ENCODE results near the gene DRD3.
A peak's percentile ranks its signal among the peaks of the same experiment; 100 is the strongest.

DNA sequence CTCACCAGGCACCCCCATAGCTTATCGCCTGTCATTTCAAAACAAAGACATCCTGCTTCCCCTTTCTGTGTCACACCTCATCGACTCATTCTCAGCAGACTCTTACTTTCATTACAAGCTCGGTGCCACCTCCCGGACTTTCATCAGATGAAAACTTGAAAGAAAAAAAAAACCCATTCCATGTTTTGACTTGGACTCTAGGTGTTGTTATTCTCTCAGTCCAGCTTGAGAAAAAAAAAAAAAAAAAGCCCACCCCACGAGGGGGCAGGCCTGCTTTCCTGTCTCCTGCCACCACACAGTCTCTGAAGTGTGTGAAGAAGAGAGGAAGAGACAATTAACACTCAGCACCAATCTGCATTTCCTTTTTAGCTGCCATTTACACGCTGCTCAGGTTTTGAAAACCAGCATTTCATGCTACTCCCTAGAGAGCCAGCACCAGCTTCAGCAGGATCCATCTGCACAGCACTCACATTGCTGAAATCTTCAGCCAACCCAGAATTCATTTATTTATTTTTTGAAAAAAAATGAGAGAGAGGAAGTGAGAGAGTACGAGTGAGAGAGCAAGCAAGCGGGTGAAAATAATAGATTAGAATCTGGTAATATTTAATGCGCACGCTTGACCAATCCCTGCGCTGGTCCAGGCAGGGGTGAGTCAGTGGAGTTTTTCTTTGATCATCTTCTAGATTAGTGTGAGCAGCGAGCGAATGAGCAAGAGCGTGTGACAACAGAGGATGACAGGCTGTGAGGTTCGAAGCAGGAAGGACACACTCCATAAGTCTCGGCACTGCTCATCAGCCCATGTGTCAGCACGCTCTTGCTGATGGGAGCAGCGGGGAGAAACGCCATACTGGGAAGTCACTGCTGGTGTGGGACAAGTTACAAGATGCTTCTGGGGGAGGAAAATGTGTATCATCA is 35.0 kb upstream of the DRD3 start:
- TF ChIP-seq, protein P1, sequence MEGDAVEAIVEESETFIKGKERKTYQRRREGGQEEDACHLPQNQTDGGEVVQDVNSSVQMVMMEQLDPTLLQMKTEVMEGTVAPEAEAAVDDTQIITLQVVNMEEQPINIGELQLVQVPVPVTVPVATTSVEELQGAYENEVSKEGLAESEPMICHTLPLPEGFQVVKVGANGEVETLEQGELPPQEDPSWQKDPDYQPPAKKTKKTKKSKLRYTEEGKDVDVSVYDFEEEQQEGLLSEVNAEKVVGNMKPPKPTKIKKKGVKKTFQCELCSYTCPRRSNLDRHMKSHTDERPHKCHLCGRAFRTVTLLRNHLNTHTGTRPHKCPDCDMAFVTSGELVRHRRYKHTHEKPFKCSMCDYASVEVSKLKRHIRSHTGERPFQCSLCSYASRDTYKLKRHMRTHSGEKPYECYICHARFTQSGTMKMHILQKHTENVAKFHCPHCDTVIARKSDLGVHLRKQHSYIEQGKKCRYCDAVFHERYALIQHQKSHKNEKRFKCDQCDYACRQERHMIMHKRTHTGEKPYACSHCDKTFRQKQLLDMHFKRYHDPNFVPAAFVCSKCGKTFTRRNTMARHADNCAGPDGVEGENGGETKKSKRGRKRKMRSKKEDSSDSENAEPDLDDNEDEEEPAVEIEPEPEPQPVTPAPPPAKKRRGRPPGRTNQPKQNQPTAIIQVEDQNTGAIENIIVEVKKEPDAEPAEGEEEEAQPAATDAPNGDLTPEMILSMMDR (conservative IDR thresholded peaks at IDR 0.05; ENCODE audit: low read depth, low read length) = peak; percentile 39; the same call in 1 of the 2 replicates
- no peak for TF ChIP-seq EZH2 (IDR thresholded peaks at IDR 0.05; ENCODE audit: borderline replicate concordance, low read depth, low read length, poor library complexity, severe bottlenecking)
